NCI-H1436 treated with DMSO at 0.1 percent for 48 hours (cell line): Measurements from ENCODE around the gene AS3MT.
A peak's percentile ranks its signal among the peaks of the same experiment; 100 is the strongest.

Source experiments
- DNase-seq: peaks from one replicate; lab custom pipeline; 2025; lab: John Stamatoyannopoulos, UW

The AS3MT gene

GRCh38 chr10:102856758-102857424, 12.4 kb upstream of the AS3MT start:
- no peak for DNase-seq

- no peak for DNase-seq
Measured at GRCh38 chr10:102859911-102860310, 9.4 kb upstream of the AS3MT start.

- no peak for DNase-seq
Measured at GRCh38 chr10:102863660-102864059, 5.6 kb upstream of the AS3MT start.

GRCh38 chr10:102865620-102866019, 3.6 kb upstream of the AS3MT start:
- DNase-seq = no peak

- DNase-seq = no peak
Measured at GRCh38 chr10:102868911-102869257, 386 bp upstream of the AS3MT start.

- DNase-seq = no peak
Measured at GRCh38 chr10:102870221-102870620, 951 bp downstream of the AS3MT start.

GRCh38 chr10:102872163-102872562, 2.9 kb downstream of the AS3MT start:
- no peak for DNase-seq

GRCh38 chr10:102876747-102877153, 7.5 kb downstream of the AS3MT start:
- no peak for DNase-seq

GRCh38 chr10:102878629-102879028, 9.4 kb downstream of the AS3MT start:
- DNase-seq = no peak

GRCh38 chr10:102880256-102880655, 11.0 kb downstream of the AS3MT start:
- no peak for DNase-seq

GRCh38 chr10:102888048-102888447, 18.8 kb downstream of the AS3MT start:
- DNase-seq = no peak

- no peak for DNase-seq
Measured at GRCh38 chr10:102894466-102895213, 25.4 kb downstream of the AS3MT start.

GRCh38 chr10:102900006-102900405, 30.7 kb downstream of the AS3MT start:
- DNase-seq = no peak

GRCh38 chr10:102904346-102904745, 35.1 kb downstream of the AS3MT start:
- no peak for DNase-seq

GRCh38 chr10:102906507-102906906, 37.2 kb downstream of the AS3MT start:
- no peak for DNase-seq

- no peak for DNase-seq
Measured at GRCh38 chr10:102914781-102915180, 45.5 kb downstream of the AS3MT start.

GRCh38 chr10:102916173-102916572, 46.9 kb downstream of the AS3MT start:
- DNase-seq = no peak

- no peak for DNase-seq
Measured at GRCh38 chr10:102917314-102917961, 48.2 kb downstream of the AS3MT start.

- DNase-seq = peak; percentile 98
Measured at GRCh38 chr10:102917962-102918816, 48.9 kb downstream of the AS3MT start, which contains the start of gene CNNM2. CNNM2 (plus strand) TSS chr10:102918294; CDS start chr10:102918481, 187 bp downstream.

GRCh38 chr10:102918817-102919245, 49.6 kb downstream of the AS3MT start:
- no peak for DNase-seq

- no peak for DNase-seq
Measured at GRCh38 chr10:102919246-102919959, 50.1 kb downstream of the AS3MT start.
